ENCODE data around the gene LYPD6.
"Not testable (repeated sequence)": the region's sequence is repeated elsewhere in the genome, so short reads cannot be mapped to it uniquely, and the experiment has no call there.

The LYPD6 gene

DNA sequence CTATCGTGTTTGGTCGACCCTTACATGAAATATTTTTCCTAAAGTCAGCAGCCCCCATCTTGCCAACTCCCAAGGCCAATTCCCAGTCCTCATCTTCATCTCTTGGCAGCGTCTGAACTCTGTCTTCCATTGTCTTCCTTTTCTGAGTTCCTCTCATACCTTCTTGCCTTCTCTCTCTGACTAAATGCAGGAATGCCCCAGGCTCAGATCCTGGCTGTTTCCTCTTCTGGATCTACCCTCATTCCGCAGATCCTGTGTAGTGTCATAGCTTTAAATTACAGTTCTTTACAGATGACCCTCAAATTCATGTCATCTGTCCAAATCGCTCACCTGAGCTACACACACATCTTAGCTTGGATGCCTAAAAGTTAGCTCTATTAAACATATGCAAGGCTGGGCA lies 162.5 kb downstream of the LYPD6 start:
- H3K27me3 ChIP-seq (replicated peaks; ENCODE audit: insufficient read depth, low read length), result no peaks in the 10 kb centered on the region
- no peaks in the 10 kb centered on the region for H3K9me2 ChIP-seq (replicated peaks; ENCODE audit: insufficient read depth, low read length)
- H3K4me3 ChIP-seq (ENCODE audit: low read length), result no peak overlapping the region
- TF ChIP-seq, protein P1, sequence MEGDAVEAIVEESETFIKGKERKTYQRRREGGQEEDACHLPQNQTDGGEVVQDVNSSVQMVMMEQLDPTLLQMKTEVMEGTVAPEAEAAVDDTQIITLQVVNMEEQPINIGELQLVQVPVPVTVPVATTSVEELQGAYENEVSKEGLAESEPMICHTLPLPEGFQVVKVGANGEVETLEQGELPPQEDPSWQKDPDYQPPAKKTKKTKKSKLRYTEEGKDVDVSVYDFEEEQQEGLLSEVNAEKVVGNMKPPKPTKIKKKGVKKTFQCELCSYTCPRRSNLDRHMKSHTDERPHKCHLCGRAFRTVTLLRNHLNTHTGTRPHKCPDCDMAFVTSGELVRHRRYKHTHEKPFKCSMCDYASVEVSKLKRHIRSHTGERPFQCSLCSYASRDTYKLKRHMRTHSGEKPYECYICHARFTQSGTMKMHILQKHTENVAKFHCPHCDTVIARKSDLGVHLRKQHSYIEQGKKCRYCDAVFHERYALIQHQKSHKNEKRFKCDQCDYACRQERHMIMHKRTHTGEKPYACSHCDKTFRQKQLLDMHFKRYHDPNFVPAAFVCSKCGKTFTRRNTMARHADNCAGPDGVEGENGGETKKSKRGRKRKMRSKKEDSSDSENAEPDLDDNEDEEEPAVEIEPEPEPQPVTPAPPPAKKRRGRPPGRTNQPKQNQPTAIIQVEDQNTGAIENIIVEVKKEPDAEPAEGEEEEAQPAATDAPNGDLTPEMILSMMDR (IDR thresholded peaks at IDR 0.05; ENCODE audit: low read length), result no peak
- TF ChIP-seq EZH2 (optimal IDR thresholded peaks at IDR 0.05; ENCODE audit: low read depth, low read length), result no peak
- no peak for TF ChIP-seq EZH2phosphoT487 (IDR thresholded peaks at IDR 0.05; ENCODE audit: low read length)
- DNase-seq, result no peak
- H3F3A ChIP-seq (ENCODE audit: insufficient read depth, low read length), result no peaks in the 10 kb centered on the region
- no peaks in the 10 kb centered on the region for H3K36me3 ChIP-seq (replicated peaks; ENCODE audit: insufficient read depth, low read length)
- no peaks in the 10 kb centered on the region for H3K79me2 ChIP-seq (ENCODE audit: low read length)
- no peaks in the 10 kb centered on the region for H4K20me1 ChIP-seq (ENCODE audit: insufficient read depth, low read length)
- H3K4me2 ChIP-seq (ENCODE audit: low read depth, low read length), result no peak overlapping the region
- H3K9ac ChIP-seq (ENCODE audit: low read length), result no peak overlapping the region
- H3K9me3 ChIP-seq (replicated peaks; ENCODE audit: insufficient read depth, low read length), result no peaks in the 10 kb centered on the region
- no peak overlapping the region for H2AFZ ChIP-seq (ENCODE audit: low read length)
- H3K27ac ChIP-seq (ENCODE audit: low read length), result no peak overlapping the region
- no peaks in the 10 kb centered on the region for H3K4me1 ChIP-seq (ENCODE audit: low read length)

DNA sequence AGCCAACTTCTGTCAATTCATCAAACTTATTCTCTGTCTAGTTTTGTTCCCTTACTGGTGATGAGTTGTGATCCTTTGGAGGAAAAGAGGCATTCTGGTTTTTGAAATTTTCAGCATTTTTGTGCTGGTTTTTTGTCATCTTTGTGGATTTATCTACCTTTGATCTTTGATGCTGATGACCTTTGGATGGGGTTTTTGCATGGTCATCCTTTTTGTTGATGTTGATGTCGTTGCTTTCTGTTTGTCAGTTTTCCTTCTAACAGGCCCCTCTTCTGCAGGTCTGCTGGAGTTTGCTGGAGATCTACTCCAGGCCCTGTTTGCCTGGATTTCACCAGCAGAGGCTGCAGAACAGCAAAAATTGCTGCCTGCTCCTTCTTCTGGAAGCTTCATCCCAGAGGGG lies 168.8 kb downstream of the LYPD6 start:
- not testable (repeated sequence) for DNase-seq; H3K79me2 ChIP-seq (ENCODE audit: low read length); H3F3A ChIP-seq (ENCODE audit: insufficient read depth, low read length); H3K27me3 ChIP-seq (replicated peaks; ENCODE audit: insufficient read depth, low read length); H3K4me3 ChIP-seq (ENCODE audit: low read length); H4K20me1 ChIP-seq (ENCODE audit: insufficient read depth, low read length); H3K4me1 ChIP-seq (ENCODE audit: low read length); H3K9me3 ChIP-seq (replicated peaks; ENCODE audit: insufficient read depth, low read length); H3K9ac ChIP-seq (ENCODE audit: low read length); H3K4me2 ChIP-seq (ENCODE audit: low read depth, low read length); H2AFZ ChIP-seq (ENCODE audit: low read length); H3K27ac ChIP-seq (ENCODE audit: low read length); H3K9me2 ChIP-seq (replicated peaks; ENCODE audit: insufficient read depth, low read length); H3K36me3 ChIP-seq (replicated peaks; ENCODE audit: insufficient read depth, low read length)

DNA sequence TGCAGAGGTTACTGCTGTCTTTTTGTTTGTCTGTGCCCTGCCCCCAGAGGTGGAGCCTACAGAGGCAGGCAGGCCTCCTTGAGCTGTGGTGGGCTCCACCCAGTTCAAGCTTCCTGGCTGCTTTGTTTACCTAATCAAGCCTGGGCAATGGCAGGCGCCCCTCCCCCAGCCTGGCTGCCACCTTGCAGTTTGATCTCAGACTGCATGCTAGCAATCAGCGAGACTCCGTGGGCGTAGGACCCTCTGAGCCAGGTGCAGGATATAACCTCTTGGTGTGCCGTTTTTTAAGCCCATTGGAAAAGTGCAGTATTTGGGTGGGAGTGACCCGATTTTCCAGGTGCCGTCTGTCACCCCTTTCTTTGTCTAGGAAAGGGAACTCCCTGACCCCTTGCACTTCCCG lies 176.4 kb downstream of the LYPD6 start:
- H3K4me3 ChIP-seq (ENCODE audit: low read length); H3K9me3 ChIP-seq (replicated peaks; ENCODE audit: insufficient read depth, low read length); H3K9me2 ChIP-seq (replicated peaks; ENCODE audit: insufficient read depth, low read length); H3K4me1 ChIP-seq (ENCODE audit: low read length); H3F3A ChIP-seq (ENCODE audit: insufficient read depth, low read length); H3K79me2 ChIP-seq (ENCODE audit: low read length); DNase-seq; H3K27ac ChIP-seq (ENCODE audit: low read length); H3K4me2 ChIP-seq (ENCODE audit: low read depth, low read length); H3K9ac ChIP-seq (ENCODE audit: low read length); H3K36me3 ChIP-seq (replicated peaks; ENCODE audit: insufficient read depth, low read length); H4K20me1 ChIP-seq (ENCODE audit: insufficient read depth, low read length); H2AFZ ChIP-seq (ENCODE audit: low read length); H3K27me3 ChIP-seq (replicated peaks; ENCODE audit: insufficient read depth, low read length): not testable (repeated sequence)

DNA sequence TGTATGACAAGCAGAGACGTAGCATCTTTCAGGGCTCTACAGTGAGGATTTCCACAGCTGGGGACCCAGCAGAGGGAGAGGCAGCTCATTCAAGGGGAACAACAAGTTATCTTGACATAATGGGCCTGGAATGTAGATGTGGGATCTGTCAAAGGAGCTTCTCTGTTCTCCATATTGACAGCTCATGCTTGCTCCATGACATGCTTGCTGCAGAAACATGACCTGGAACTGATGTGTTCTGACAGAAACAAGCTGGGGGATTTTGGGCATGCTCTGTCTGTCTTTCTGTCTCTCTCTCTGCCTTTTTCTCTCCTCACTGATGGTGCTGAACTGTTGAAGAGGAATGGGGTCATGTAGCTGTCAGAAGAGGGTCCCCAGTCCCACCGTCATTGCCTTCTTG lies 177.6 kb downstream of the LYPD6 start:
- no peak overlapping the region for H3K27ac ChIP-seq (ENCODE audit: low read length)
- no peaks in the 10 kb centered on the region for H3K36me3 ChIP-seq (replicated peaks; ENCODE audit: insufficient read depth, low read length)
- no peaks in the 10 kb centered on the region for H3F3A ChIP-seq (ENCODE audit: insufficient read depth, low read length)
- H3K9me2 ChIP-seq (replicated peaks; ENCODE audit: insufficient read depth, low read length), result no peaks in the 10 kb centered on the region
- H3K9ac ChIP-seq (ENCODE audit: low read length), result no peak overlapping the region
- H3K4me1 ChIP-seq (ENCODE audit: low read length), result no peaks in the 10 kb centered on the region
- H2AFZ ChIP-seq (ENCODE audit: low read length), result no peak overlapping the region
- no peak for DNase-seq
- H3K27me3 ChIP-seq (replicated peaks; ENCODE audit: insufficient read depth, low read length), result no peaks in the 10 kb centered on the region
- H3K4me2 ChIP-seq (ENCODE audit: low read depth, low read length), result no peak overlapping the region
- no peaks in the 10 kb centered on the region for H3K9me3 ChIP-seq (replicated peaks; ENCODE audit: insufficient read depth, low read length)
- TF ChIP-seq, protein P1 (IDR thresholded peaks at IDR 0.05; ENCODE audit: low read length), result no peak
- no peak for TF ChIP-seq EZH2 (optimal IDR thresholded peaks at IDR 0.05; ENCODE audit: low read depth, low read length)
- no peak for TF ChIP-seq EZH2phosphoT487 (IDR thresholded peaks at IDR 0.05; ENCODE audit: low read length)
- H3K4me3 ChIP-seq (ENCODE audit: low read length), result no peak overlapping the region
- no peaks in the 10 kb centered on the region for H4K20me1 ChIP-seq (ENCODE audit: insufficient read depth, low read length)
- no peaks in the 10 kb centered on the region for H3K79me2 ChIP-seq (ENCODE audit: low read length)

Data from MM.1S (cell line).